H1 (cell line): ENCODE data around the gene TIMM29. TPM values are rescaled to one million over a fixed set of nuclear protein-coding genes. Genes with fewer than 3 reads are reported as not detected.

Experiments used
- BACH1 ChIP-seq: IDR thresholded peaks from 2 replicates; pipeline ENCODE4 v1.6.1; 2012; ENCODE audit warnings: low read length, improper control_type of control experiment
- CTBP2 ChIP-seq: IDR thresholded peaks from 2 replicates; pipeline ENCODE4 v1.7.0; 2011; ENCODE audit warnings: borderline replicate concordance, mild to moderate bottlenecking, moderate library complexity, mixed read lengths, low read length; ENCODE audit not compliant: insufficient read depth, insufficient read length
- EGR1 ChIP-seq: IDR thresholded peaks from 2 replicates; pipeline ENCODE4 v1.6.1; 2011; ENCODE audit warnings: low read depth, low read length, borderline replicate concordance
- EP300 ChIP-seq, 2 experiments: IDR thresholded peaks; 1 replicate in 1 of 2; 2 replicates in 1 of 2; pipeline ENCODE4 v1.6.1; 2011 to 2012; ENCODE audit warnings: low read depth in 2 of 2, low read length in 2 of 2, mild to moderate bottlenecking in 2 of 2, borderline replicate concordance in 1 of 2, inconsistent platforms in 1 of 2, moderate library complexity in 1 of 2
- EZH2 ChIP-seq: fragments of 200-600 bp; sonication (generic); IDR thresholded peaks from 2 replicates; pipeline ENCODE4 v1.7.1; 2012; ENCODE audit warnings: low read depth, mild to moderate bottlenecking, moderate library complexity, low read length, inconsistent platforms; ENCODE audit not compliant: severe bottlenecking
- FOSL1 ChIP-seq: IDR thresholded peaks from 2 replicates; pipeline ENCODE4 v1.6.1; 2011; ENCODE audit warnings: mild to moderate bottlenecking, low read depth, low read length, moderate library complexity; ENCODE audit not compliant: insufficient read depth
- GTF2F1 ChIP-seq: IDR thresholded peaks from 2 replicates; pipeline ENCODE4 v1.6.1; 2012; ENCODE audit warnings: low read depth, low read length, improper control_type of control experiment, borderline replicate concordance
- JUN ChIP-seq: IDR thresholded peaks from 2 replicates; pipeline ENCODE4 v1.6.1; 2011; ENCODE audit warnings: low read depth, mild to moderate bottlenecking, improper control_type of control experiment, low read length
- PHF8 ChIP-seq: fragments of 200-600 bp; sonication (generic); conservative IDR thresholded peaks from 2 replicates; pipeline ENCODE4 v1.7.1; 2012; ENCODE audit warnings: low read depth, mild to moderate bottlenecking, inconsistent platforms, low read length, moderate library complexity
- SIN3A ChIP-seq, 2 experiments: IDR thresholded peaks in 1 of 2; conservative IDR thresholded peaks in 1 of 2; 2 replicates each; pipeline ENCODE4 v1.6.1; 2011 to 2012; ENCODE audit warnings: low read length in 2 of 2, improper control_type of control experiment in 1 of 2, low read depth in 1 of 2, mild to moderate bottlenecking in 1 of 2
- SP1 ChIP-seq: IDR thresholded peaks from 2 replicates; pipeline ENCODE4 v1.6.1; 2011; ENCODE audit warnings: low read depth, low read length
- SRF ChIP-seq: IDR thresholded peaks from 2 replicates; pipeline ENCODE4 v1.6.1; 2011; ENCODE audit warnings: mild to moderate bottlenecking, low read depth, low read length, moderate library complexity
- SUZ12 ChIP-seq: fragments of 200-600 bp; sonication (generic); IDR thresholded peaks from 2 replicates; pipeline ENCODE4 v1.6.1; 2012; ENCODE audit warnings: mild to moderate bottlenecking, inconsistent platforms, low read length, moderate library complexity, mixed read lengths
- TAF1 ChIP-seq: IDR thresholded peaks from 2 replicates; pipeline ENCODE4 v1.6.1; 2011; ENCODE audit warnings: mild to moderate bottlenecking, low read depth, low read length
- ZNF274 ChIP-seq: IDR thresholded peaks from 2 replicates; pipeline ENCODE4 v1.7.0; 2012; ENCODE audit warnings: low read length, borderline replicate concordance; ENCODE audit errors: extremely low read depth
- polyA plus RNA-seq, 7 experiments: library from polyadenylated mRNA; depleted of rRNA in 3 of 7; stranded (reverse) in 5 of 7; unstranded in 2 of 7; fragments of >200 nt in 5 of 7; fragments of 200-250 nt in 2 of 7; gene quantifications; 1 replicate in 5 of 7; 2 replicates in 1 of 7; 4 replicates in 1 of 7; pipeline versions ENCODE4 v1.2.1 to v1.2.3, GENCODE V29; 2011 to 2013; ENCODE audit warnings: missing spikeins in 2 of 7, mixed read lengths in 2 of 7
- total RNA-seq: library from RNA; stranded (reverse); fragmentation: NEBNext Ultra II Directional; extraction: Animal tissue kit (Norgen Biotek cat#: 25700); gene quantifications from 2 replicates; pipeline ENCODE4 v1.2.1, GENCODE V29; 2021

The TIMM29 gene
- total and polyA plus RNA-seq, 2 of the 8 experiments (the other 6 are each of a cell fraction or from before 2014, with no cell fraction given): 15.9 to 24.0 TPM

DNA sequence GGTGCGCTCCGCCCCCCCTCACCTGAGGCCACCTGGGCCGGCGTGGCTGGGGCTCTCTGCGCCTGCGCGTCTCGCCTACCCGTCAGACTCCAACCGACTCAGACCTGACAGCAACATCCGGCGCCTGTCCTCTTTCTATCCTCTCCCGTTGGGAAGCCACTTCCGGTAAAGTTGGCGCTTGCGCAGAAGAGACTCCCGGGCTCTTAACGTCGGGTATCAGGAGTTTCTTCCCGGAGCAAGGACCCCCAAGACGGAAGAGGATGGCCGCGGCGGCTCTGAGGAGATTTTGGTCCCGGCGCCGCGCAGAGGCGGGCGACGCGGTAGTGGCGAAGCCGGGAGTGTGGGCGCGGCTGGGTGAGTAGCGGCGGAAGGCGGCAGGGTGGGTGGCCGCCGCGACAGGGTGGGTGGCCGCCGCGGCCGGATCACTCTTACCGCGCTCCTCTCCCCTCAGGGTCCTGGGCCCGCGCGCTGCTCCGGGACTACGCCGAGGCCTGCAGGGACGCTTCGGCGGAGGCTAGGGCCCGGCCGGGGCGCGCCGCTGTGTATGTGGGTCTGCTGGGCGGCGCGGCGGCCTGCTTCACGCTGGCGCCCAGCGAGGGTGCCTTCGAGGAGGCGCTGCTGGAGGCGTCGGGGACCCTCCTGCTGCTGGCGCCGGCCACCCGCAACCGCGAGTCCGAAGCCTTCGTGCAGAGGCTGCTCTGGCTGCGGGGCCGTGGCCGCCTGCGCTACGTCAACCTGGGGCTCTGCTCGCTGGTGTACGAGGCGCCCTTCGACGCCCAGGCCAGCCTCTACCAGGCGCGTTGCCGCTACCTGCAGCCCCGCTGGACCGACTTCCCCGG lies at the start of gene TIMM29, which contains the start of gene YIPF2 (continued):
- peak; percentile 63 for TF ChIP-seq EGR1
- no peak; the same call in 1 of the 2 replicates for TF ChIP-seq JUN
- no peak for TF ChIP-seq BACH1
- TF ChIP-seq EP300 (IDR thresholded peaks at IDR 0.05; ENCODE audit: borderline replicate concordance in 1 of 2, low read depth in 2 of 2, low read length in 2 of 2): peak in 1 of 2 experiments; percentile 84; a peak in 1 of 3 replicates
- peak; percentile 62 for TF ChIP-seq CTBP2
- peak; percentile 85 for TF ChIP-seq PHF8
- TF ChIP-seq FOSL1: no peak
- no peak for TF ChIP-seq ZNF274
- peak; percentile 95 to 98; a peak in 3 of 4 replicates for TF ChIP-seq SIN3A (conservative IDR thresholded peaks at IDR 0.05 in 1 of 2, IDR thresholded peaks at IDR 0.05 in 1 of 2; ENCODE audit: low read depth in 1 of 2, low read length in 2 of 2)
- peak; percentile 76; the same call in 1 of the 2 replicates for TF ChIP-seq SP1
- TF ChIP-seq SRF: peak; percentile 71
- TF ChIP-seq EZH2: no peak
- peak; percentile 97 for TF ChIP-seq TAF1
- TF ChIP-seq SUZ12: no peak
- 0 out of 2 replicates have a peak, but pooled peaks have one; percentile 66 for TF ChIP-seq GTF2F1
- TF ChIP-seq, all 59 proteins: peak for 30
